ENCODE results near the gene C1QTNF3.

GRCh38 chr5:34038390-34038789 lies 4.6 kb downstream of the C1QTNF3 start:
- TF ChIP-seq CTCF (IDR thresholded peaks at IDR 0.05) = no peak
- TF ChIP-seq POLR2A (IDR thresholded peaks at IDR 0.05) = no peak
